T1000 (cell line): Measurements from ENCODE around the gene NTN4.
"Not testable (repeated sequence)": the region's sequence is repeated elsewhere in the genome, so short reads cannot be mapped to it uniquely, and the experiment has no call there.

Experiments used
- DNase-seq: peaks from one replicate; lab custom pipeline; 2025; ENCODE audit warnings: mixed read lengths; lab: John Stamatoyannopoulos, UW

The NTN4 gene

GRCh38 chr12:95790033-95790916 lies at the start of gene NTN4:
Gene NTN4 (minus strand): TSS chr12:95790764. CDS start chr12:95790309, 455 bp downstream.
- peak; percentile 25 for DNase-seq

GRCh38 chr12:95838125-95838524 lies 47.6 kb upstream of the NTN4 start:
- peak; percentile 40 for DNase-seq

- DNase-seq, result no peak
Observed at GRCh38 chr12:95837240-95838038, 46.9 kb upstream of the NTN4 start.

- DNase-seq, result no peak
Observed at GRCh38 chr12:95836630-95837239, 46.2 kb upstream of the NTN4 start.

- no peak for DNase-seq
Observed at GRCh38 chr12:95836185-95836609, 45.6 kb upstream of the NTN4 start.

GRCh38 chr12:95834572-95834971 lies 44.0 kb upstream of the NTN4 start:
- DNase-seq, result no peak

GRCh38 chr12:95830335-95831089 lies 39.9 kb upstream of the NTN4 start:
- DNase-seq, result no peak

GRCh38 chr12:95829395-95829794 lies 38.8 kb upstream of the NTN4 start:
- DNase-seq, result no peak

- DNase-seq, result peak; percentile 35
Observed at GRCh38 chr12:95820096-95820703, 29.6 kb upstream of the NTN4 start.

GRCh38 chr12:95815632-95816212 lies 25.2 kb upstream of the NTN4 start:
- no peak for DNase-seq

- DNase-seq, result not testable (repeated sequence)
Observed at GRCh38 chr12:95812155-95812554, 21.6 kb upstream of the NTN4 start.

- no peak for DNase-seq
Observed at GRCh38 chr12:95810411-95810810, 19.8 kb upstream of the NTN4 start.

- DNase-seq, result no peak
Observed at GRCh38 chr12:95809000-95809680, 18.6 kb upstream of the NTN4 start.

GRCh38 chr12:95808146-95808545 lies 17.6 kb upstream of the NTN4 start:
- no peak for DNase-seq

GRCh38 chr12:95805864-95806671 lies 15.5 kb upstream of the NTN4 start:
- DNase-seq, result peak; percentile 82

GRCh38 chr12:95804291-95804690 lies 13.7 kb upstream of the NTN4 start:
- no peak for DNase-seq

GRCh38 chr12:95803817-95804216 lies 13.3 kb upstream of the NTN4 start:
- no peak for DNase-seq

- DNase-seq, result peak; percentile 12
Observed at GRCh38 chr12:95802482-95803270, 12.1 kb upstream of the NTN4 start.

- DNase-seq, result no peak
Observed at GRCh38 chr12:95796982-95797289, 6.4 kb upstream of the NTN4 start.
